ENCODE data around the gene PCNX2. TPM values are rescaled to one million over a fixed set of nuclear protein-coding genes. Genes with fewer than 3 reads are reported as not detected.
A peak's percentile ranks its signal among the peaks of the same experiment; 100 is the strongest.

The PCNX2 gene
- total and polyA plus RNA-seq, 2 of the 8 experiments (the other 6 are each of a cell fraction or from before 2014, with no cell fraction given): 46.1 to 57.6 TPM

GRCh38 chr1:233327651-233328141 lies 32.2 kb upstream of the PCNX2 start, which contains the start of gene MAP3K21:
TSS of gene MAP3K21 (plus strand) at chr1:233327724. CDS start at chr1:233328029, 305 bp downstream.
- 0 out of 2 replicates have a peak within 1 kb of the TSS, but pooled peaks have one; percentile 37 for H3K27ac ChIP-seq (ENCODE audit: low read depth, low read length)
- H3K9me3 ChIP-seq (ENCODE audit: insufficient read depth in 2 of 2, low read depth in 1 of 2, low read length in 1 of 2): no peaks in the 10 kb centered on the region
- peak within 1 kb of the TSS; percentile 53 to 85 (median 70) for H3K9ac ChIP-seq (replicated peaks in 1 of 4; ENCODE audit: extremely low read depth in 1 of 4, low read depth in 3 of 4, low read length in 3 of 4)
- H3K36me3 ChIP-seq (ENCODE audit: control insufficient read depth in 2 of 4, insufficient read depth in 4 of 4, low read length in 3 of 4): no peaks in the 10 kb centered on the region
- H3K14ac ChIP-seq (ENCODE audit: insufficient read length): no peak within 1 kb of the TSS
- peaks cover 15% of the 10 kb centered on the region for H3K23me2 ChIP-seq (ENCODE audit: low read depth, low read length)
- H3K23ac ChIP-seq (ENCODE audit: insufficient read length): no peak within 1 kb of the TSS
- DNase-seq (ENCODE audit: low read depth in 1 of 2, low spot score in 2 of 2) (peak in 1 of 2 experiments; percentile 77), FAIRE-seq (no peak)
- peak within 1 kb of the TSS; percentile 10 for H3K56ac ChIP-seq (replicated peaks; ENCODE audit: insufficient read length, low read depth, low read length)
- no peak within 1 kb of the TSS for H2BK20ac ChIP-seq (ENCODE audit: low read length)
- H2BK120ac ChIP-seq (replicated peaks; ENCODE audit: low read depth, low read length): no peak within 1 kb of the TSS
- peak within 1 kb of the TSS; percentile 85 for H3K18ac ChIP-seq (ENCODE audit: extremely low read depth, low read length)
- H3K79me2 ChIP-seq (ENCODE audit: control insufficient read depth in 1 of 2, insufficient read depth in 2 of 2, low read length in 2 of 2): peaks cover 0 to 38% of the 10 kb centered on the region in 2 experiments; a peak in 2 of 4 replicates
- H2AFZ ChIP-seq (ENCODE audit: low read length): peak within 1 kb of the TSS; percentile 82
- H3K4me3 ChIP-seq (ENCODE audit: extremely low read depth in 1 of 4, insufficient read depth in 2 of 4, low read depth in 3 of 4, low read length in 4 of 4): peak within 1 kb of the TSS; percentile 62 to 69 (median 66)
- WGBS, 2 experiments (ENCODE audit: extremely low coverage in 1 of 2, insufficient coverage in 1 of 2, insufficient read length in 1 of 2, insufficient replicate concordance in 2 of 2, low coverage in 1 of 2, low lambda C conversion rate in 2 of 2, missing lambda C conversion rate in 1 of 2): 1% methylated on average over 16 of the region's 68 CpGs; no CpG with 5 or more reads in 1 of the 2 experiments
- H3K4me2 ChIP-seq (ENCODE audit: insufficient read depth in 1 of 2, low read depth in 2 of 2, low read length in 2 of 2): peak within 1 kb of the TSS; percentile 95 to 98
- peaks cover 7 to 9% of the 10 kb centered on the region in 2 experiments for H4K20me1 ChIP-seq (replicated peaks in 1 of 2; ENCODE audit: control insufficient read depth in 1 of 2, insufficient read depth in 2 of 2, low read length in 2 of 2)
- H3K4me1 ChIP-seq (replicated peaks in 1 of 4; ENCODE audit: control insufficient read depth in 3 of 4, insufficient read depth in 4 of 4, low read length in 3 of 4): peaks cover 5 to 16% (median 6%) of the 10 kb centered on the region in 4 experiments; a peak in 6 of 7 replicates
- H4K5ac ChIP-seq (ENCODE audit: insufficient read length, low read depth, low read length): no peak within 1 kb of the TSS
- POLR2A ChIA-PET (ENCODE audit: partially characterized antibody): interaction anchor here (0.6 to 1.3 kb wide), 6 partner anchors 8 to 147 kb away, joined by 3 to 6 read pairs (median 3); partner anchors contain the start of gene PCNX2
- CTCF ChIA-PET (ENCODE audit: partially characterized antibody): interaction anchor here (0.8 to 1.1 kb wide), 3 partner anchors 10 to 37 kb away, joined by 3 to 6 read pairs (median 3); no protein-coding TSS in a partner anchor
- no peak within 1 kb of the TSS for H2AK5ac ChIP-seq (ENCODE audit: low read depth, low read length)
- TF ChIP-seq SP1 (IDR thresholded peaks at IDR 0.05; ENCODE audit: low read depth, low read length) (no peak), KDM4A (IDR thresholded peaks at IDR 0.05; ENCODE audit: low read depth, low read length, severe bottlenecking) (no peak), POLR2A (IDR thresholded peaks at IDR 0.05; ENCODE audit: control extremely low read depth in 1 of 2, low read depth in 2 of 2, low read length in 2 of 2) (peak; percentile 45 to 64; a peak in 2 of 3 replicates), POLR2AphosphoS5 (IDR thresholded peaks at IDR 0.05; ENCODE audit: low read depth, low read length) (peak; percentile 52; the same call in 1 of the 2 replicates), PHF8 (conservative IDR thresholded peaks at IDR 0.05; ENCODE audit: low read depth, low read length) (peak; percentile 75), GABPA (IDR thresholded peaks at IDR 0.05; ENCODE audit: borderline replicate concordance, insufficient read depth, low read length) (no peak), NANOG (IDR thresholded peaks at IDR 0.05; ENCODE audit: insufficient read depth, low read depth, low read length, poor library complexity, severe bottlenecking) (no peak), TAF1 (IDR thresholded peaks at IDR 0.05; ENCODE audit: low read depth, low read length) (peak; percentile 47; the same call in 1 of the 2 replicates)
- peaks cover 0 to 12% (median 7%) of the 10 kb centered on the region in 4 experiments; a peak in 5 of 7 replicates for H3K27me3 ChIP-seq (replicated peaks in 1 of 4; ENCODE audit: control insufficient read depth in 3 of 4, extremely low read depth in 1 of 4, insufficient read depth in 3 of 4, low read length in 3 of 4)
- H3K4ac ChIP-seq (replicated peaks; ENCODE audit: insufficient read length, low read depth, low read length): peak within 1 kb of the TSS; percentile 85
- no peak within 1 kb of the TSS for H2BK15ac ChIP-seq (ENCODE audit: low read length)
- 0 out of 2 replicates have a peak within 1 kb of the TSS, but pooled peaks have one; percentile 16 for H2BK5ac ChIP-seq (ENCODE audit: low read depth, low read length)
- peaks cover 8% of the 10 kb centered on the region; the same call in 1 of the 2 replicates for H3K79me1 ChIP-seq (ENCODE audit: low read depth, low read length)
- peak within 1 kb of the TSS; percentile 50; the same call in 1 of the 2 replicates for H2BK12ac ChIP-seq (ENCODE audit: low read depth, low read length)
- H4K8ac ChIP-seq (ENCODE audit: extremely low read depth, insufficient read depth, low read length): peak within 1 kb of the TSS; percentile 93; the same call in 1 of the 2 replicates
- peak within 1 kb of the TSS; percentile 65 for H4K91ac ChIP-seq (replicated peaks; ENCODE audit: insufficient read length, low read length)
